HG02840 (cell line): ENCODE measurements around the gene RBFA.
"Not testable (repeated sequence)": the region's sequence is repeated elsewhere in the genome, so short reads cannot be mapped to it uniquely, and the experiment has no call there.

ENCODE experiments used
- ATAC-seq: cut with Tn5 transposase; IDR thresholded peaks from one replicate; pipeline ENCODE4 v1.9.1; 2021; ENCODE audit warnings: mild to moderate bottlenecking, moderate library complexity, moderate number of reproducible peaks; ENCODE audit not compliant: unreplicated experiment, low FRiP score

The RBFA gene, protein sequence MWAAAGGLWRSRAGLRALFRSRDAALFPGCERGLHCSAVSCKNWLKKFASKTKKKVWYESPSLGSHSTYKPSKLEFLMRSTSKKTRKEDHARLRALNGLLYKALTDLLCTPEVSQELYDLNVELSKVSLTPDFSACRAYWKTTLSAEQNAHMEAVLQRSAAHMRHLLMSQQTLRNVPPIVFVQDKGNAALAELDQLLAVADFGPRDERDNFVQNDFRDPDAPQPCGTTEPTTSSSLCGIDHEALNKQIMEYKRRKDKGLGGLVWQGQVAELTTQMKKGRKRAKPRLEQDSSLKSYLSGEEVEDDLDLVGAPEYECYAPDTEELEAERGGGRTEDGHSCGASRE

DNA sequence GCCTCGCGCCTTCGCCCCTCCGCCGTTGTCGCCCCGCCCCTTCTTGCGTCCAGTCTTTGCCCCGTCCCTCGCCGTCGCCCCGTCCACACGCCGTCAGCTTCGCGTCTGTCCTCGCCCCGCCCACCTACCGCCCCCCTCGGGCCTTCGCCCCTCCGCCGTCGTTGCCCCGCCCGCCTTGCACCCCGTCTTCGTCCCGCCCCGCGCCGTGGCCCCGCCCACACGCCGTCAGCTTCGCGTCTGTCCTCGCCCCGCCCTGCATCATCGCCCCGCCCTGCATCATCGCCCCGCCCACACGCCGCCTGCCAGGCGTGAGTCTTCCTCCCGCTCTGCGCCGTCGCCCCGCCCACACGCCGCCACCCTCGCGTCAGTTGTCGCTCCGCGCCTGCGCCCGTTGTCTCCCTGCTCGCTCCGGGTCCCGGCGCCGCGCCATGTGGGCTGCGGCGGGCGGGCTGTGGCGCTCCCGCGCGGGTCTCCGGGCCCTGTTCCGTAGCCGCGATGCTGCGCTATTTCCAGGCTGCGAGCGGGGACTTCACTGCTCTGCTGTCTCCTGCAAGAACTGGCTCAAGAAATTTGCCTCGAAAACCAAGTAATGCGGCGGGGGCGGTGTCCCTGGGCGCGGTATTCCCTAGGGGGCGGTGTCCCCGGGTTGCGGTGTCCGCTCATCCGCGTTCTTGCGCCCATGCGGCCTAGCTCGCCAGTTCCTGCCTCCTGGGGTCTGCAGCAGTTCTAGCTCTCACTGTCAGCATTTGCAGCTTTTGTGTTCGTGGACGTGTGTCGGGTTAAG lies at the start of gene RBFA:
RBFA (plus strand) TSS at position 367 of the 784 bp plus-strand sequence; CDS start at position 429, 62 bp downstream.
- peak; percentile 73 for ATAC-seq

DNA sequence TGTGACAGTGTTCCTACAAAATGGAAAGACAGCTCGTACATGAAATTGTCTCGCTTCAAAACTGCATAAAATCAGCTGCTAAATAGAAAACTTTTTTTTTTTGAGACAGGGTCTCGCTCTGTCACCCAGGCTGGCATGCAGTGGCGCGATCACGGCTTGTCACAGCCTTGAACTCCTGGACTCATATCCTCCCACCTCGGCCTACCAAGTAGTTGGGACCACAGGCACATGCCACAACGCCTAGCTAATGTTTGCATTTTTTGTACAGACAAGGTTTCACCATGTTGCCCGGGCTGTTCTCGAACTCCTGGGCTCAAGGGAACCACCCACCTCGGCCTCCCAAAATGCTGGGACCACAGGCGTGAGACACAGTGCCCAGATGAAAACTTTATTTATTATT lies 49.1 kb upstream of the RBFA start:
- no peak for ATAC-seq

DNA sequence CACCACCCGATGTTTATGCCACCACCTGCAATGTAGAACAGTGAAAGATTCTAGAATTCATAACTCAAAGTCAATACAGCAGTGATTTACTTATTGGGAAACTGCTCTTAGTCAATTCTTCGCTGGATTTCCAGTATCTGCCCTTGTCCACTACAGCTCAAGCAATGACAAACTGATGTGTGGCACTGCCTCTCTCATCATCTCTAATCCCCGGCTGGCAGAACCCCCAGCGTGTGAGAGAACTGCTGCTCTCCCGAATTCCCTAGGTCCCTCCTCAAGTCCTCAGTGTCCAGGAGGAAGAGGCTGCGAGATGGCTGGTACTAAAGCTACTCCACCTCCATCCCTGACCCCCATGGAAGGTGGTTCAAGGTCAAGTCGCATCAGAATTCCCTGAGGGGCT lies 47.5 kb upstream of the RBFA start:
- ATAC-seq, result no peak

DNA sequence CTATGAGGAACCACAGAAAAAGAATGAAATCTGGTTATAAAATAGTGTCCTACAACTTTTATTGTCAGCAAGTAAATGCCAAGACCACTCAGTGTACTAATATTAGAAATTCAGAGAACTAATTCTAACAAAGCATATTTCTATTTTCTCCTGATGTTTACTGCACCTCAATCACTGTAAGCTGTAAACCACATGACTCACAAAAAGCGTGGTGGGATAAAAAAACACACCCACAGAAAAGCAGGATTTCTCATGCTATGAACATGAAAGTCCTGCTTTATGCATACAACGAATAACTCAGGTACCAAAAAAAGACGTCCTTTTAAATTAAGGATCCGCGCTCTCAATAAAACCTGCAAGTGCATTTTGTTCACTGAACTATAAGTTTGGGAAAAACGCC lies 46.7 kb upstream of the RBFA start:
- no peak for ATAC-seq

DNA sequence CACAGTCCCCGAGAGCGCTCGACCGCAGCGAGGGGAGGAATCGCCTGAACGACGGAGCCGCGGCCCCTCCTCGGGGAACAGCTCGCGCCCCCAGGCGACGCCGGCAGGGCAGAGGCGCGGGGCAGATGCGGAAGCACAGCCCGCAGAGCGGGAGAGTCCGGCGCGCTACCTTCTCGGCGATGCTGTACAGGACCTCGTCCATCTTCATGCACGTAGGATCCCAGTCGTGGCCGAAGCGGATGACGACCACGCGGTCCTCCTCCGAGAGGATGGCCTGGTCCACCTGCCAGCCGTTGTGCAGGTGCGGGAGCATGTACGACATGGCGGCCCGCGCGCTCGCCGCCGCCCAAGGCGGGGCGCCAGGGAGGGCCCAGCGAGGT lies 46.2 kb upstream of the RBFA start:
- ATAC-seq, result peak; percentile 60

DNA sequence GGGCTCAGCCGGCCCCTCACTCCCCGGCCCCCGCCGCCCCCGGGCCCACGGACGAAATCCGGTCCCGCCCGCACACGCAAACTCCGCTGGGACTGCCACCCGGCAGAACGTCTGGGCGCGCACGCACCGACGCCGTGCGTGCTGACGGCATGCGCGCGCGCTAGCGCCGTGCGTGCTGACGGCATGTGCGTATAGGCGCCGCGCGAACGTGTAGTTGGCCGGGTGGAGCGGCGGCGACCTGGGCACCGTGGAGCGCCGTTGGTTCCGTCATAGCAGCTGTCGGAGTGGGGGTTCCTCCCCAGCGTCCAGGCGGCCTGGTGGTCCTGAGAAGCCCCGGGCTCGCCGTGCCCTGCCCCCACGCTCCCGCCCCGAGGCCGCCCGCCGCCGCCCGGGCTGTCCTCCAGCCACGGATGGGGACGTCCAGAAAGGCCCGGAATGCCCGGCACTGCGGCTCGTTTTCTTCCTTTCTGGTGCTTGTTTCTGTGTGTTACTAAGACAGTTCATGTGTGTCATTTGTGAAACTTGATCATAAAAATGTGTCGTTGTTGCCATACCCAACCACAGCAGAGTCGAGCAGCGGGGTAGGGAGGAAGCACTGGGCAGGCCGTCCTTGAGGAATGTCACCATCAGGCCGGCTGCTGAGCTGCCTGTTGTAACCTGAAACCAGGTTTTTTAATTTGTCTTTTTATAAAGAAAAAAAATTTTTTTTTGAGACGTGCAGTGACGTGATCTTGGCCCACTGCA lies 45.6 kb upstream of the RBFA start, which contains the start of gene TXNL4A:
TXNL4A (minus strand) TSS at position 113 of the 744 bp plus-strand sequence. CDS start 171 bp downstream, outside the sequence.
- ATAC-seq, result peak; percentile 95

DNA sequence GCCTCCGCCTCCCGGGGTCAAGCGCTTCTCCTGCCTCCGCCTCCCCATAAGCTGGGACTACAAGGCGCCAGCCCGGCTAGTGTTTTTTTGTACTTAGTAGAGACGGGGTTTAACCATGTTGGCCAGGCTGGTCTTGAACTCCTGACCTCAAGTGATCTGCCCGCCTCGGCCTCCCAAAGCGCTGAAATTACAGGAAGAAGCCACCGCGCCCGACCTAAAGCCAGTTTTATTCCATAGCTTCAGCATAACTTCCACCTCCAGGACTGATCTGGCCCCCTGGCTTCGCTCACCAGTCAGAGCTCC lies 45.1 kb upstream of the RBFA start:
- no peak for ATAC-seq

DNA sequence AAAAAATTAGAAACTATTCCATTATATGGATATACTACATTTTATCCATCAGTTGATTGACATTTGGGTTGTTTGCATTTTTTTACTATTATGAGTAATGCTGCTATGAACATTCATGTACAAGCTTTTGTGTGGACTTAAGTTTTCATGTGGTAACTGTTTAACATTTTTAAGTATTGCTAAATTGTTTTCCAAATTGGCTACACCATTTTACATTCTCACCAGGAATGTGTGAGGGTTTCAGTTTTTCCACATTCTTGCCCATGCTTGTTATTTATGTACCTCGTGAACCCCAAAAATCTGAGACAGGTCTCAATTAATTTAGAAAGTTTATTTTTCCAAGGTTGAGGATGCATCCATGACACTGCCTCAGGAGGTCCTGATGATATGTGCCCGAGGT lies 42.7 kb upstream of the RBFA start:
- ATAC-seq, result no peak

DNA sequence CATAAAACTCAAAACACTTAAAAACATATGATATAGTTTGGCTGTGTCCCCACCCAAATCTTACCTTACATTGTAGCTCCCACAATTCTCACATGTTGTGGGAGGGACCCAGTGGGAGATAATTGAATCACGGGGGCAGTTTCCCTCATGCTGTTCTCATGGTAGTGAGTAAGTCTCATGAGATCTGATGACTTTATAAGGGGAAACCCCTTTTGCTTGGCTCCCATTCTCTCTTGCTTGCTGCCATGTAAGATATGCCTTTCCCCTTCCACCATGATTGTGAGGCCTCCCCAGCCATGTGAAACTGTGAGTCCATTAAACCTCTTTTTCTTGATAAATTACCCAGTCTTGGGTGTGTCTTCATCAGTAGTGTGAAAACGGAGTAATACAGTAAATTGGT lies 34.5 kb upstream of the RBFA start:
- ATAC-seq, result not testable (repeated sequence)

DNA sequence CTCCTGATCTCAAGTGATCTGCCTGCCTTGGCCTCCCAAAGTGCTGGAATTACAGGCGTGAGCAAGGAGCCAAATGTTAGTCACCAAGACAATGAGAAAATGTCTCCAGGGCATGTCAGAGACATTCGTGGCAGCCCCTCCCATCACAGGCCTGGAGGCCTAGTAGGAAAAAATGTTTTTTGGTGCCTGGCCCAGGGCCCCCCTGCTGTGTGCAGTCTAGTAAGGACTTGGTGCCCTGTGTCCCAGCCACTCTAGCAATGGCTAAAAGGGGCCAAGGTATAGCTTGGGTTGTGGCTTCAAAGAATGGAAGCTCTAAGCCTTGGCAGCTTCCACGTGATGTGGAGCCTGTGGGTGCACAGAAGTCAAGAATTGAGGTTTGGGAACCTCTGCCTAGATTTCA lies 33.4 kb upstream of the RBFA start:
- ATAC-seq, result no peak

DNA sequence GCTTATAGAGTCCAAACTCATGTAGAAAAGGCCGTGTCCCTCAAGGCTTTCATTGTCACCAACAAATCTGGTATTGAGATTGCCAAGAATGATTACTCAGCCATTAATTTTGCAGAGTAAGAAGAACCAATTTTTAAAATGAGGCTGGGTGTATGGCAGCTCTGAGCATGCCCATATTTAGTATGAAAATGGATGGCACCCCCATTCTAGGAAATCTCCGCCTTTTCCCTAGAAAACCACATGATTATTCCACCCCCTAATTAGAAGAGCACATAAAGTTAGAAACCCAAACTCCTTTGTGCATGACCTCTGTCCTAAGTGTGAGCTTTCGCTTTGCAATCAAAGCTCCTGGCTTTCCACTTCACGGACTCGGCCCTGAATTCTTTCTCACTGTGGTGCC lies 31.8 kb upstream of the RBFA start:
- no peak for ATAC-seq

DNA sequence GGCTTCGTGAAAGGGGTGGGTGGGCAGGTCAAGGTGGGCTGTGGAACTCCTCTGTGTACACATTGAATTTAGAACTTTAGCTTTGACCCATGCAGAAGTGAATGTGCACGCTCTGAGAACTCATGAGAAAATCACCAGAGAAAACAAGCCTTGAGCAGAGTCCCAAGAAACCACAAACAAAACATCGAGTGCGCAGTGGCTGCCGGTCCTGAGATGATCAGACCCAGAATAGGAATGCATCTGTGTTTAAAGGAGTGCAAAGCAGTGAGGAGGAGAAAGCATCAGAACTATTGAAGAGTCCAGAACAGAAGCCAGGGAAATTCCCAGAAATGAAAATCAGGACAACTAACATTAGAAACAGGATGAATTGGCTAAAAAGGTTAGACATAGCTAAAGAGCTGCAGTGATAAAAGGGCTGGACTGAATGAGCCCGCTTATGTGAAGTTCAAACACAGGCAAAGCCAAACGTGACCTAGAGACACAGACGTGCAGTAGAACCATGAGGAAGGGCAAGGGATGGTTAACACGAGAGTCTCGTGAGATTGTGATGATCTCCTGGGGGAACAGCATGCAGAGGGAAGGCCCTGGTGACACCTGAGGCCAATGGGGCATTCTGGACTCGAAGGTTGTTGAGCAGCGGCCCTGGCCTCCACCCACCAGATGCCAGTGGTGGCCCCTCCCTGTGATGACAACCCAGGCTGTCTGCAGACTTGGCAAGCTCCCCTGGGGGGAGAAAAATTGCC lies 29.5 kb upstream of the RBFA start:
- no peak for ATAC-seq

DNA sequence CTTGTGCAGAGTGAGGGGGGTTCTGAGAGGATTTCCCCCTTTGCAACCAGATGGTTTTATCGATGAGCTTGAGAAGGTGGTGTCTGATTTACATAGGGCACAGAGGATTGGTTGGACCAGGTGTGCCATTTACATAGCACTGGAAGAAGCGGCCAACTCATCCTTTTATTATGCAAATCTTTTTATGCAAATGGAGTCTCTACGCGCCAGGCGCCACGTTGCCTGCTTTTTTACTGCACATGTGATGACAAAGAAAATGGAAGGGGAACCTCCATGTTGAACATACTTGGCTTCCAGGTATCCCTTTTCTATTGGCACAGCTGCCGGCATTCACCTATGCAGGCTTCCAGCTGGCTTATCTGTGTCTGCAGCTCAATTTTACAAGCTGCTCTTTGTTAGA lies 27.5 kb upstream of the RBFA start:
- ATAC-seq, result no peak

DNA sequence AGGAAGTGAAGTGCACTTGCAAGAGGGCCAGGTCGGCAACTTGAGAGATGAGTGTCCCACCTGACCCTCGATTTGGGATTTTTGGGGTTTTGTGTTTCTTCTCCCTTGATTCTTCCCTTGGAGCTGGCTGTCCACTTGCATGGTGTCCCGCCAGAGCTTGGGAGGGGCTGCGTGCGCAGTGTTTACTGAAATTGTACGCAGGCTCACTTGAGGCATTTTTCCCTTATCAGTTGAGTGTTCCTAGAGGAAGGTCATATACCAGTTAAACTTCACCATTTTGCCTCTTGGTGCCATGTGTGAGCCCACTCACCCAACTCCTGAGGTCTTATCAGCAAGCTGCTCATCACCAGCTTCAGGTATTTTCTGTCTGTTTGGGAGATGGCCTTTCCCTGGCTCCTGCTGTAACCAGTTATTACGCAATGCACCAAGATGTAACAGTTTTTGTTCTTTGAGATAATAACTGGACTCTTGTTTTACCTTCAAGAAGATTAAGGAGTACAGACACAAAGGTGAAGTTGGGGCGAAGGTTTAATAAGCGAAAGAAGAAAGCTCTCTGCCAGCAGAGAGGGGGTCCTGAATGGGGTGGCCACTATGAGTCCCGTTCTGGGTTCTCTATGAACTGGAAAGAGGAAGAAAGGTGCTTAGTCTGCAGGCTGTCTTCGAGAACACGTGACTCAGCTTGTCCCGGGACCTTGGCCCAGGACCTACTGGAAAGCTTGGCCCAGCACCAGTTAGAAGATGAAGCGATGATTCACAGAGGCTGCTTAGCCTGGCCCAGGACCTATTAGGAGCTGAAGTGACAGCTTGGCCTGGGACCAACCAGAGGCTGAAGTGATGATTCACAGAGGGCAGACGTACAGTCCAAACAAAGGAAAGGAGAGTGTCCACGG lies 24.3 kb upstream of the RBFA start:
- ATAC-seq, result no peak

DNA sequence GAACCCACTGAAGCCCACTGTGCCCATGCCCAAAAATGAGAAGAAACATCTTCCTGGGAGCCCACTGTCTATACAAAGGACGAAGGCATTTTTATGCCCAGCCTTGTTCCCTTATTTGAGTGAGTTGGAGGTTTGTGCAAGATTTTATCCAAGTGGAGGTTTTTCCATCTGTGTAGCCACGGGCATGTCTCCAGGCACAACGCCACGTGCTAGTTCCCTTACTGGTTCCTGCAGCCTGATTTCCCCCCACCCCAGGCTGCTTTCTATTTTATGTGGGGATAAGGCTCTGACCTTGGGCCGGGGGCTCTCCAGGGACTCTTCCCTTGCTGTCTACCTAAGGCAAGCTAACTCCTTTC lies 23.7 kb upstream of the RBFA start:
- ATAC-seq, result no peak

DNA sequence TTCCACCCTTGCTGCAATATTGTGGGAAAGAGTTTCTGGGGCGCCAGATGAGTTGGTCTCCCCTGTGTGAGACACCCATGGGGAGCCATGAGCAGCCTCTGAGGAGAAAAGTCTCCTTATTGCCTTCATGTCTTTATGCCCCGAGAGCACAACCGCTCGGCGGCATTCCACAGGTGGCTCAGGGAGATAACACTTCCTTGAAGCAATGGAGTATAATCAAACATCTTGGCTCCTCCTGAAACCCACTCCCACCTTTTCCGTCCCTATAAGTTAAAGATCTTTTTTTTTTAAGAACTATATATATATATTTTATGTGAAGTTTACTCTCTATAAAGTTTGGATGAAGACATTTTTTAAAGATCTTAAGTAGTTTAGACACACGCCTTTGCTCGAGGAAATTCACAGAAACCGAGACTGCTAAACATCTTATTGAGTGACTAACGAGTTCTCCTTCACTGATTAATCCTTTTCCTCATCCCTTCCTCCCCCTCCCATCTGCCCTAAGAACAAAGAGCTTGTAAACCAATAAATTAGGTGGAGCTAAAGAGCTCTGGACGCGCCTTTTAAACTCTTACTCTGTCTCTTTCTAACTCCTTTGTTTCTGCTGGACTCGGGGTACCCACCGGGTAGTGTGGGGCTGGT lies 22.6 kb upstream of the RBFA start:
- not testable (repeated sequence) for ATAC-seq

DNA sequence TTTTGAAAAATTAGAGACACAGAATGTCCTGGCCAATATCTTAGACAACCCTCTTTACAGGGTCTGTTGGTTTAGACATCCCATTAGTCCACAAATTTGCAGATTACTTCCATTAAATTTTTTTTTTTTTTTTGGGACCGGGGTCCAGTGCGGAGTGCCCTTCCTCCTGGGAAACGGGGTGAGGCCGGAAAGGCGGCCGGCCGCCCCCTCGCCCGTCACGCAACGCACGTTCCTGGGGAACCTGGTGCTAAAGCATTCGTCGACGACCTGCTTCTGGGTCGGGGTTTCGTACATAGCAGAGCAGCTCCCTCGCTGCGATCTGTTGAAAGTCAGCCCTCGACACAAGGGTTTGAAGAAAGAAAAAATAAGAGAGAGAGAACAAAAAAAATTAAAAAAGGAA lies 21.5 kb upstream of the RBFA start:
- ATAC-seq, result no peak

DNA sequence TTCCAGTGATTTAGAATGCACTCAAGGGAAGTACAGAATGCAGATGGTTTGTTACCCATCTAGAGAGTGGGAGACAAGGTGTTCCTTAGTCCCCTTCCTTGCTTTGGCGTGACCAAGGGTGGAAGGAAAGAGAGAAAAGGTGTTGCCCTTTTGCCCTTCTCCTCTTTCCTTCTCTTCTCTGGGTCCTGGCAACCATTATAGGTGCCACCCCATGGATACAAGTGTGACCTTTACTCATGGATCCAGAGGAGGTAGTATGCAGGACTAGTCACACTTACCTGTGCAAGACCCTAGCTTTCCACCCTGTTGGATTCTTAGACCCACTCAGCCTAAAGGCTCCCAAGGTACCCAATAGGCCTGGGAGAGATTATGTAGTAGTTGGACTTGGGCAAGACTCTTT lies 11.6 kb upstream of the RBFA start:
- no peak for ATAC-seq

DNA sequence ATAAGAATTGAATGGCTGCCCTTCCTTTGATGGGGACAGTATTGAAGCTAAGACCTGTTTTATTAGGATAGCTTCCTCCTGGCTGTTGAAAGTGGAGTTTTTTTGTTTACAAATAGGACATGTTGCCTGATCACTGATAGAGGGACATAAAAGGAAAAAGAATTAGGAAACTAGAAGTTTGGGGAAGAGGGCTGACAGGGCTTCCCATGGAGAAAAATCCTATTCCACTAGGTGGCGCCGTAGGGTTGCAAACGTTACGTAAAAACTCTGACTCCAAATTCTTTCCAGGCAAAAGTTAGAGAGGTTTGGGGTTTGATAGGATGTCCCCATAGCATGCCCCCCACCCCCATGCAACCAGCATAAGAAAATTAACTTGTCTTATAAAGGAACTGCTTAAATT lies 11.1 kb upstream of the RBFA start:
- no peak for ATAC-seq
